ENCODE measurements around the gene MALL. TPM values are rescaled to one million over a fixed set of nuclear protein-coding genes. Genes with fewer than 3 reads are reported as not detected.
A peak's percentile ranks its signal among the peaks of the same experiment; 100 is the strongest.
"Not testable (repeated sequence)": the region's sequence is repeated elsewhere in the genome, so short reads cannot be mapped to it uniquely, and the experiment has no call there.

MALL gene
- total RNA-seq, 1 donor from 2014 or later, result 0.85 TPM

GRCh38 chr2:110116033-110116710 is 550 bp upstream of the MALL start:
- peaks cover 16% of the 10 kb centered on the region for H3K27me3 Mint-ChIP-seq (ENCODE audit: low read depth)
- TF ChIP-seq CTCF (IDR thresholded peaks at IDR 0.05), result peak; percentile 77
- DNase-seq (ENCODE audit: low spot score), result no peak

DNA sequence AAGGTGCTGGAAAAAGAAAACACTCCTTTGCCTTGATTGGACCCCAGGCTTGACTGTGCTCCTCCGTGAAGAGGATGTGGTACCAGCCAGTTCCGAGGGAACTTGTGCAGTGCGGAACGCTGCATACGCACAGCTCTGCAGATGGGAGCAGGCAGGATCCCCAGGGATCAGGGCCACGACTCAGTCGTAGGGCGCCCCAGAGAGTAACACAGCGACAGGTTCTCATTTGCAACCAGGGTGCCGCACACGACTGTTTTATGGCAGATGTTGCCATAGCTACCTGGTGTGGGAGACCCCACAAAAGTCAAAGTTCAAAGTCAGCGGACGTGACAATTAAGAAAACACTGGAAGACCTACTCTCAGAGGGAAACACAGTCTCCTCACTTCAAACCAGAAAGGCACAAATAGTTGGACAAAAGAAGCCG is 779 bp downstream of the MALL start:
- no peak overlapping the region for H3K27ac Mint-ChIP-seq (ENCODE audit: unreplicated experiment)
- TF ChIP-seq CTCF (IDR thresholded peaks at IDR 0.05), result no peak
- peak overlapping the region; percentile 57 for H3K4me3 Mint-ChIP-seq (ENCODE audit: unreplicated experiment)
- H3K27me3 Mint-ChIP-seq (ENCODE audit: low read depth), result peaks cover 16% of the 10 kb centered on the region
- DNase-seq (ENCODE audit: low spot score), result no peak
- peaks cover 9% of the 10 kb centered on the region for H3K9me3 Mint-ChIP-seq (ENCODE audit: low read depth)
- H3K36me3 Mint-ChIP-seq (ENCODE audit: low read depth), result peaks cover 10% of the 10 kb centered on the region
- peaks cover 20% of the 10 kb centered on the region for H3K4me1 Mint-ChIP-seq (ENCODE audit: low read depth)

More at GRCh38 chr2:110116033-110116710, 550 bp upstream of the MALL start:
- peak overlapping the region; percentile 57 for H3K4me3 Mint-ChIP-seq (ENCODE audit: unreplicated experiment)
- no peaks in the 10 kb centered on the region for H3K9me3 Mint-ChIP-seq (ENCODE audit: low read depth)
- H3K27ac Mint-ChIP-seq (ENCODE audit: unreplicated experiment), result no peak overlapping the region
- no peaks in the 10 kb centered on the region for H3K36me3 Mint-ChIP-seq (ENCODE audit: low read depth)
- H3K4me1 Mint-ChIP-seq (ENCODE audit: low read depth), result peaks cover 22% of the 10 kb centered on the region

- DNase-seq (ENCODE audit: low spot score), result no peak
- H3K9me3 Mint-ChIP-seq (ENCODE audit: low read depth), result peaks cover 9% of the 10 kb centered on the region
- TF ChIP-seq CTCF (IDR thresholded peaks at IDR 0.05), result peak; percentile 44
- H3K4me1 Mint-ChIP-seq (ENCODE audit: low read depth), result peaks cover 20% of the 10 kb centered on the region
- peaks cover 11% of the 10 kb centered on the region for H3K36me3 Mint-ChIP-seq (ENCODE audit: low read depth)
- H3K27ac Mint-ChIP-seq (ENCODE audit: unreplicated experiment), result no peak overlapping the region
- H3K27me3 Mint-ChIP-seq (ENCODE audit: low read depth), result peaks cover 16% of the 10 kb centered on the region
- H3K4me3 Mint-ChIP-seq (ENCODE audit: unreplicated experiment), result no peak overlapping the region
Observed at GRCh38 chr2:110113961-110114591, 1.5 kb downstream of the MALL start.

DNA sequence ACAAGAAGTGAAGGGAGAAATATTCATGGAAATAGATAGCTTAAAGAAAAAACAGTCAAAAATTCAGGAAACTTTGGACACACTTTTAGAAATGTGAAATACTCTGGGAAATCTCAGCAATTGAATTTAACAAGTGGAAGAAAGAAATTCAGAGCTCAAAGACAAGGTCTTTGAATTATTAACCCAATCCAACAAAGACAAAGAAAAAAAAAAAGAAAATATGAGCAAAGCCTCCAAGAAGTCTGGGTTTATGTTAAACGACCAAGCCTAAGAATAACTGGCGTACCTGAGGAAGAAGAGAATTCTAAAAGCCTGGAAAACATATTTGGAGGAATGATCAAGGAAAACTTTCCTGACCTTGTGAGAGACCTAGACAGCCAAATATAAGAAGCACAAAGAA is 7.3 kb downstream of the MALL start:
- not testable (repeated sequence) for H3K9me3 Mint-ChIP-seq (ENCODE audit: low read depth); H3K4me3 Mint-ChIP-seq (ENCODE audit: unreplicated experiment); H3K27me3 Mint-ChIP-seq (ENCODE audit: low read depth); DNase-seq (ENCODE audit: low spot score); H3K27ac Mint-ChIP-seq (ENCODE audit: unreplicated experiment)
- Mint-ChIP-seq H3K4me1 (ENCODE audit: low read depth) (peaks cover 25% of the 10 kb centered on the region), H3K36me3 (ENCODE audit: low read depth) (peaks cover 11% of the 10 kb centered on the region)

- Mint-ChIP-seq H3K9me3 (ENCODE audit: low read depth) (peaks cover 9% of the 10 kb centered on the region), H3K27ac (ENCODE audit: unreplicated experiment) (no peak overlapping the region), H3K4me1 (ENCODE audit: low read depth) (peaks cover 32% of the 10 kb centered on the region), H3K36me3 (ENCODE audit: low read depth) (peaks cover 11% of the 10 kb centered on the region), H3K4me3 (ENCODE audit: unreplicated experiment) (no peak overlapping the region), H3K27me3 (ENCODE audit: low read depth) (no peaks in the 10 kb centered on the region)
- no peak for TF ChIP-seq CTCF (IDR thresholded peaks at IDR 0.05)
- DNase-seq (ENCODE audit: low spot score), result no peak
Observed at GRCh38 chr2:110107092-110108079, 8.2 kb downstream of the MALL start.

Measured in chondrocyte (in vitro differentiated cells).